Head of caudate nucleus (tissue), 42 donors: Measurements from ENCODE around the gene STK26.
"Not testable (repeated sequence)": the region's sequence is repeated elsewhere in the genome, so short reads cannot be mapped to it uniquely, and the experiment has no call there.

Experiments
- DNase-seq, 42 donors: peaks; one replicate each; pipeline versions ENCODE4 v3.0.0 to v3.0.0-alpha.2; 2020 to 2021; ENCODE audit warnings: mixed read lengths in 7 of 42
- intact Hi-C: fragments of 100-400 bp; cut with DNase I; formaldehyde crosslinking; loops from one replicate; pipeline ENCODE4 v1.15.0; 2022

STK26 gene

GRCh38 chrX:132022967-132023895, at the start of gene STK26:
Gene STK26 (plus strand): TSS chrX:132023302. CDS start chrX:132023618, 316 bp downstream.
- intact Hi-C loops: no loop called here
- DNase-seq: peak in 41 of 42 donors; percentile 10 to 74 (median 47)

- DNase-seq: no peak
- intact Hi-C loops: no loop called here
These were observed 47.3 kb upstream of the STK26 start for GRCh38 chrX:131975851-131976250.

- intact Hi-C loops: no loop called here
- no peak for DNase-seq
These were observed 45.5 kb upstream of the STK26 start for GRCh38 chrX:131977619-131978018.

- intact Hi-C loops: no loop called here
These were observed 44.0 kb upstream of the STK26 start for GRCh38 chrX:131979116-131979515.

GRCh38 chrX:131985526-131986049, 37.5 kb upstream of the STK26 start:
- DNase-seq: no peak
- intact Hi-C loops: no loop called here

More at GRCh38 chrX:131979116-131979515, 44.0 kb upstream of the STK26 start:
- DNase-seq: no peak

GRCh38 chrX:131987252-131987651, 35.9 kb upstream of the STK26 start:
- intact Hi-C loops: no loop called here
- DNase-seq: no peak

- intact Hi-C loops: no loop called here
- no peak for DNase-seq
These were observed 34.9 kb upstream of the STK26 start for GRCh38 chrX:131988236-131988635.

GRCh38 chrX:132001127-132001526, 22.0 kb upstream of the STK26 start:
- DNase-seq: peak in 27 of 42 donors; percentile 1 to 66 (median 21)
- intact Hi-C loops: no loop called here

GRCh38 chrX:132004728-132005127, 18.4 kb upstream of the STK26 start:
- intact Hi-C loops: no loop called here
- DNase-seq: no peak

GRCh38 chrX:132009350-132009749, 13.8 kb upstream of the STK26 start:
- intact Hi-C loops: no loop called here
- DNase-seq: no peak

GRCh38 chrX:132010213-132010612, 12.9 kb upstream of the STK26 start:
- DNase-seq, intact Hi-C loops: not testable (repeated sequence)

GRCh38 chrX:132015875-132016274, 7.2 kb upstream of the STK26 start:
- no peak for DNase-seq
- intact Hi-C loops: no loop called here

GRCh38 chrX:132016628-132017430, 6.3 kb upstream of the STK26 start:
- no peak for DNase-seq
- intact Hi-C loops: no loop called here

- DNase-seq: no peak
- intact Hi-C loops: no loop called here
These were observed 5.5 kb upstream of the STK26 start for GRCh38 chrX:132017431-132018185.

- intact Hi-C loops: no loop called here
- DNase-seq: peak in 10 of 42 donors; percentile 2 to 42 (median 10)
These were observed 720 bp upstream of the STK26 start for GRCh38 chrX:132022198-132022966.

- intact Hi-C loops: no loop called here
- peak in 24 of 42 donors; percentile 1 to 59 (median 19) for DNase-seq
These were observed 839 bp downstream of the STK26 start for GRCh38 chrX:132023896-132024386.

GRCh38 chrX:132025041-132025440, 1.9 kb downstream of the STK26 start:
- no peak for DNase-seq
- intact Hi-C loops: no loop called here

- DNase-seq: no peak
- intact Hi-C loops: no loop called here
These were observed 7.2 kb downstream of the STK26 start for GRCh38 chrX:132030264-132030663.
